ENCODE measurements around the gene DGKI. TPM values are rescaled to one million over a fixed set of nuclear protein-coding genes. Genes with fewer than 3 reads are reported as not detected.

Gene DGKI
- total RNA-seq, 5 donors from 2014 or later (not counting 1 experiment from before 2014, with no cell fraction given) = not detected

DNA sequence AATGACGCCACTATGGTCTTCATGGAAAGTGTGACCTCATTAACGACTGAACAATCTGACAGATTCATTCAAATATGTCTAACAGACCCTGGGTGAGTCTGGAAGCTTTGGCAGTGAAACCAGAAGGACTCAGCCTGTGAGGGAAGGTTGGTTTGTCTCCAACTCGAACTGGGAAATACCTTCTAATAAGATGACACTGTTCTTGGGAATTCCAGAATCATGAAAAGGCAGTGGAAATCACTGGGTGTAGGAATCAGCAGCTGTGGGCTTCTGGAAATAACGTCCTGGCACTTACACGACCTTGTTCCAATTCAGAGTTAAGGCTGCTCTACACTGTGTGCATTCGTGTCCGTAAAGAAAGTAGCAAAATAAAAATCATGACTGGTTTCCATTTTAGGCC, 75.1 kb downstream of the DGKI start:
- no peaks in the 10 kb centered on the region for H3K4me1 Mint-ChIP-seq
- H3K4me3 Mint-ChIP-seq = no peak overlapping the region
- H3K4me1 ChIP-seq (ENCODE audit: control insufficient read depth in 1 of 2, extremely low read depth in 1 of 2, insufficient read depth in 2 of 2, low read length in 2 of 2) = no peaks in the 10 kb centered on the region
- ATAC-seq (replicated peaks in 1 of 4) (no peak), DNase-seq (no peak)
- ChIA-PET CTCF (no interaction called here), POLR2A (no interaction called here)
- H3K36me3 Mint-ChIP-seq = no peaks in the 10 kb centered on the region
- H3K9me3 ChIP-seq = no peaks in the 10 kb centered on the region
- no peak overlapping the region for H3K27ac Mint-ChIP-seq
- H3K27me3 Mint-ChIP-seq = peaks cover 5% of the 10 kb centered on the region in 2 donors
- no peak overlapping the region for H3K27ac ChIP-seq (ENCODE audit: low read length)
- H3K27me3 ChIP-seq (replicated peaks in 1 of 2; ENCODE audit: control insufficient read depth in 2 of 2, extremely low read depth in 1 of 2, insufficient read depth in 2 of 2, low read length in 1 of 2) = peaks cover 0 to 3% of the 10 kb centered on the region in 2 experiments
- 83% methylated on average over 4 of the region's 7 CpGs for WGBS (ENCODE audit: insufficient coverage)
- H3K4me3 ChIP-seq (ENCODE audit: control insufficient read depth in 1 of 2, extremely low read depth in 1 of 2, low read length in 1 of 2) = no peak overlapping the region
- no peaks in the 10 kb centered on the region for H3K36me3 ChIP-seq (ENCODE audit: control insufficient read depth in 2 of 2, extremely low read depth in 1 of 2, insufficient read depth in 1 of 2, low read length in 1 of 2)
- no peaks in the 10 kb centered on the region for H3K9me3 Mint-ChIP-seq

DNA sequence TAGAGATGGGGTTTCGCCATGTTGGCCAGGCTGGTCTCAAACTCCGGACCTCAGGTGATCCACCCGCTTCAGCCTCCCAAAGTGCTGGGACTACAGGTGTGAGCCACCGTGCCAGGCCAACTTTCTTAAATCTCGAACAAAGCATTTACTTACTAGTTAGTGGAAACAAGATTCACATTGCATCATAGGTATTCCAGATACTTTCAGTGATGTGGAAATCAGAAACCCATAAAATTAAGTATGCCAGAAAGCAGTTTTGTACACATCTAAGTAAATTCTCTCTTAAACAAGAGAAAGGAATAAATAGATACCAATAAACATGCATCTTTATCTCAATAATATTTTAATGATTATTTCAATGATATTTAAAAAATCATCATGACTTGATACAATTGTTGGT, 75.5 kb downstream of the DGKI start:
- WGBS (ENCODE audit: insufficient coverage) = no CpG with 5 or more reads among the region's 5 CpGs
- DNase-seq (no peak), ATAC-seq (replicated peaks in 1 of 4) (no peak)
- no peaks in the 10 kb centered on the region for H3K9me3 Mint-ChIP-seq
- H3K4me1 Mint-ChIP-seq = no peaks in the 10 kb centered on the region
- Histone ChIP-seq H3K27ac (ENCODE audit: low read length) (no peak overlapping the region), H3K27me3 (replicated peaks in 1 of 2; ENCODE audit: control insufficient read depth in 2 of 2, extremely low read depth in 1 of 2, insufficient read depth in 2 of 2, low read length in 1 of 2) (peaks cover 0 to 3% of the 10 kb centered on the region in 2 experiments), H3K9me3 (no peaks in the 10 kb centered on the region), H3K36me3 (ENCODE audit: control insufficient read depth in 2 of 2, extremely low read depth in 1 of 2, insufficient read depth in 1 of 2, low read length in 1 of 2) (no peaks in the 10 kb centered on the region), H3K4me3 (ENCODE audit: control insufficient read depth in 1 of 2, extremely low read depth in 1 of 2, low read length in 1 of 2) (no peak overlapping the region), H3K4me1 (ENCODE audit: control insufficient read depth in 1 of 2, extremely low read depth in 1 of 2, insufficient read depth in 2 of 2, low read length in 2 of 2) (no peaks in the 10 kb centered on the region)
- no peak overlapping the region for H3K27ac Mint-ChIP-seq
- POLR2A ChIA-PET = no interaction called here
- H3K36me3 Mint-ChIP-seq = no peaks in the 10 kb centered on the region
- CTCF ChIA-PET = no interaction called here
- H3K27me3 Mint-ChIP-seq = peaks cover under 1 to 1% of the 10 kb centered on the region in 2 donors
- no peak overlapping the region for H3K4me3 Mint-ChIP-seq

DNA sequence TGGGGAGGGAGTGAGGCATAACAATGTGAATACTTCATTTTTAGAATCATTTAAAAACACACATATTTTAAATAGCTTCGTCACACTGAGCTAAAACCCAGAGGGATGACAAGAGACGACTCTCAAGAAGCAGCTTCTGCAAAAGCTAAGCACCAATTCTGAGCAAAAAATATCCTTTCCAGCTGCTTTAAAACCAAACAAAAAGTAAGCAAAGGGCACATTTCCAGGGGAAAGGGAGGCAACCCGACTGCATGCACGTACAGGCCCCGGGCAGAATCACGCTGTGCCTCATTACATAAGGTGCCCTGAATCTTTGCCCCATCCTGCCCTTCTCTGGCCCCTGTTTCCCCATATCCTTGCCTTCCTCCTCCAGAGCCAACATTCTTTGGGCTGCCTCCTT, 78.4 kb downstream of the DGKI start:
- no peak overlapping the region for H3K27ac Mint-ChIP-seq
- no peak for ATAC-seq (replicated peaks in 1 of 4)
- no peak overlapping the region for H3K27ac ChIP-seq (ENCODE audit: low read length)
- H3K27me3 Mint-ChIP-seq = peaks cover 4 to 6% of the 10 kb centered on the region in 2 donors
- H3K27me3 ChIP-seq (replicated peaks in 1 of 2; ENCODE audit: control insufficient read depth in 2 of 2, extremely low read depth in 1 of 2, insufficient read depth in 2 of 2, low read length in 1 of 2) = peaks cover 0 to 5% of the 10 kb centered on the region in 2 experiments
- H3K4me3 ChIP-seq (ENCODE audit: control insufficient read depth in 1 of 2, extremely low read depth in 1 of 2, low read length in 1 of 2) = no peak overlapping the region
- POLR2A ChIA-PET = no interaction called here
- 87% methylated on average over 6 of the region's 6 CpGs for WGBS (ENCODE audit: insufficient coverage)
- H3K9me3 Mint-ChIP-seq = no peaks in the 10 kb centered on the region
- no peaks in the 10 kb centered on the region for H3K4me1 ChIP-seq (ENCODE audit: control insufficient read depth in 1 of 2, extremely low read depth in 1 of 2, insufficient read depth in 2 of 2, low read length in 2 of 2)
- H3K36me3 ChIP-seq (ENCODE audit: control insufficient read depth in 2 of 2, extremely low read depth in 1 of 2, insufficient read depth in 1 of 2, low read length in 1 of 2) = no peaks in the 10 kb centered on the region
- DNase-seq = no peak
- no peaks in the 10 kb centered on the region for H3K4me1 Mint-ChIP-seq
- no peaks in the 10 kb centered on the region for H3K36me3 Mint-ChIP-seq
- CTCF ChIA-PET = no interaction called here
- H3K9me3 ChIP-seq = no peaks in the 10 kb centered on the region
- H3K4me3 Mint-ChIP-seq = no peak overlapping the region

DNA sequence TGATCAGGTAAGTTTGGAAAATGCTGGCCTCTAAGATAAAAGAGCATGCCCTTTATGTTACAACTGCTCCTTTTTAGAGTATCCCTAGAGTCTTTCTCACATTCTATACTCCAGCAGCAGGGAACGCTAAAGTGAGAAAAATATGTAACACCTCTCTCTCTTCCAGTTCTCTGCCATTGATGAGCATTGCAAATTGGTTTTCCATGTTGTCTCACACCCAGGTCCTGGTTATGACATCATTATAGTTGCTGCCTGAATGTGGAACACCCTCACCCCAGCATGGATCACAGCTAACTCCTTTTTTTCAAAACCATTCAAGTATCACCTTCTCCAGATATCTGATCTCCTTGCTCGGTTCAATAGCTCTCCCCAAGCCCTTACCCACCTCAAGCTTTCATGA, 84.4 kb downstream of the DGKI start:
- Histone ChIP-seq H3K27ac (ENCODE audit: low read length) (no peak overlapping the region), H3K9me3 (no peaks in the 10 kb centered on the region), H3K27me3 (replicated peaks in 1 of 2; ENCODE audit: control insufficient read depth in 2 of 2, extremely low read depth in 1 of 2, insufficient read depth in 2 of 2, low read length in 1 of 2) (peaks cover 0 to 9% of the 10 kb centered on the region in 2 experiments), H3K4me3 (ENCODE audit: control insufficient read depth in 1 of 2, extremely low read depth in 1 of 2, low read length in 1 of 2) (no peak overlapping the region), H3K36me3 (ENCODE audit: control insufficient read depth in 2 of 2, extremely low read depth in 1 of 2, insufficient read depth in 1 of 2, low read length in 1 of 2) (no peaks in the 10 kb centered on the region), H3K4me1 (ENCODE audit: control insufficient read depth in 1 of 2, extremely low read depth in 1 of 2, insufficient read depth in 2 of 2, low read length in 2 of 2) (no peaks in the 10 kb centered on the region)
- Mint-ChIP-seq H3K36me3 (no peaks in the 10 kb centered on the region), H3K9me3 (peaks cover 0 to 3% (median 0%) of the 10 kb centered on the region in 3 donors), H3K4me3 (no peak overlapping the region), H3K27ac (no peak overlapping the region), H3K4me1 (no peaks in the 10 kb centered on the region), H3K27me3 (peaks cover 5 to 12% of the 10 kb centered on the region in 2 donors)
- DNase-seq = no peak
- POLR2A ChIA-PET = no interaction called here
- 74% methylated on average over 2 of the region's 2 CpGs for WGBS (ENCODE audit: insufficient coverage)
- CTCF ChIA-PET = no interaction called here
- no peak for ATAC-seq (replicated peaks in 1 of 4)

DNA sequence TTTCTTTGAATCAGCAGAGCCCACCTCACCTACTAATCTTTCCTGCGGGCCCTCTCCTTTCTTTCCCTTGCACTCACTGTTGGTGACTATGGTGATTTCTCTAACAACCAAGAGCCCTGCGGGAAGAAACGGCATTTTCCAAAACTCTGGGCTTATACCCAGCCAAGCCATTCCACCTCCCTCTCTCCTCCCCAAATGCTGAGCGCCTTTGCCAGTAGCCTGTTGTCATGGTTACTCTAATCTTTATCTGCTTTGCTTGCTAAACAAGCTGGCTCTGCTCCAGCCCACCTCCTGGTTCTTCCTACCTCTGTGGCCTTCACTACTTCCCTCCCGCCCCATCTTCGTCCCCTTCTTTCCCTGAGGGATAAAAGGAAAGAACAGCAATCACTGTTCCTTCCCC, 86.7 kb downstream of the DGKI start:
- H3K27ac Mint-ChIP-seq = no peak overlapping the region
- H3K9me3 ChIP-seq = no peaks in the 10 kb centered on the region
- no peaks in the 10 kb centered on the region for H3K4me1 Mint-ChIP-seq
- peaks cover 0 to 5% of the 10 kb centered on the region in 2 experiments for H3K27me3 ChIP-seq (replicated peaks in 1 of 2; ENCODE audit: control insufficient read depth in 2 of 2, extremely low read depth in 1 of 2, insufficient read depth in 2 of 2, low read length in 1 of 2)
- 83% methylated on average over 3 of the region's 6 CpGs for WGBS (ENCODE audit: insufficient coverage)
- ChIA-PET POLR2A (no interaction called here), CTCF (no interaction called here)
- no peak overlapping the region for H3K27ac ChIP-seq (ENCODE audit: low read length)
- peaks cover 0 to 15% of the 10 kb centered on the region in 2 donors for H3K27me3 Mint-ChIP-seq
- H3K4me3 ChIP-seq (ENCODE audit: control insufficient read depth in 1 of 2, extremely low read depth in 1 of 2, low read length in 1 of 2) = no peak overlapping the region
- ATAC-seq (replicated peaks in 1 of 4) (no peak), DNase-seq (no peak)
- peaks cover 0 to 3% (median 0%) of the 10 kb centered on the region in 3 donors for H3K9me3 Mint-ChIP-seq
- no peaks in the 10 kb centered on the region for H3K36me3 ChIP-seq (ENCODE audit: control insufficient read depth in 2 of 2, extremely low read depth in 1 of 2, insufficient read depth in 1 of 2, low read length in 1 of 2)
- H3K36me3 Mint-ChIP-seq = no peaks in the 10 kb centered on the region
- H3K4me1 ChIP-seq (ENCODE audit: control insufficient read depth in 1 of 2, extremely low read depth in 1 of 2, insufficient read depth in 2 of 2, low read length in 2 of 2) = no peaks in the 10 kb centered on the region
- H3K4me3 Mint-ChIP-seq = no peak overlapping the region

DNA sequence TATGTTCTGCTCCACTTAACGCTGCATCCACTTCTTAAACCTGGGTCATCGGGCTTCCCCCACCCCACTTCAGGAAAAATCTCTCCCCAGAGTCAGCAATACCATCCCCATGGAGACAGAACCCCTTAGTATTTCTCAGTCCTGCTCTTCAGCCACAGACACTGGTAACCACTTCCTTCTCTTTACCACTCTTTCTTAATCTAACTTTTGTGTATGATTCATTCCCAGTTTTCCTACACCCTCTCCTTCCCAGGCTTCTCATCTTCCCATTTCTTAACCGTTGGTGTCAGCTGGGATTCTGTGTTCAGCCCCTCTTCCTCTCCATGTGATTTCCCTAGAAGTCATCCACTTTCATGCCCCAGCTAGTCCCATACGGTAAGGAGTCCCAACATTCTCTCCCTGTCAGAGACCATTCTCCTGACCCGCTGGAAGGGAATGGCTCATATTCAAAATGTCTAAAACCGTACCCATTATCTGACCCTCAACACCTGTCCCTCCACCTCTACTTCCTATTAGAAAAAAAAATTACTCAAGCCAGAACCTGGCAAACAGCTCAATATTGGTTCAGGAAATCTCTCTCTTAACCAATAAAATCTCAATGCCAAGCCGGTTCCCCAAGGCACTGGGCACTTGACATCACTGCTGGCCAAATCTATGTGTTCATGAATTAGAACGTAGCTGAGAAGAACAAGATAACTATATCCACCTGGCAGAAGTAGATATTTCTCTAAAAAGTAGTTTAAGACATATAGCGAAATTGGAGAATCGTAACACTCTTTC, 89.4 kb downstream of the DGKI start:
- Histone ChIP-seq H3K27ac (ENCODE audit: low read length) (no peak overlapping the region), H3K36me3 (ENCODE audit: control insufficient read depth in 2 of 2, extremely low read depth in 1 of 2, insufficient read depth in 1 of 2, low read length in 1 of 2) (no peaks in the 10 kb centered on the region), H3K4me3 (ENCODE audit: control insufficient read depth in 1 of 2, extremely low read depth in 1 of 2, low read length in 1 of 2) (no peak overlapping the region), H3K4me1 (ENCODE audit: control insufficient read depth in 1 of 2, extremely low read depth in 1 of 2, insufficient read depth in 2 of 2, low read length in 2 of 2) (no peaks in the 10 kb centered on the region), H3K27me3 (replicated peaks in 1 of 2; ENCODE audit: control insufficient read depth in 2 of 2, extremely low read depth in 1 of 2, insufficient read depth in 2 of 2, low read length in 1 of 2) (peaks cover 0 to 6% of the 10 kb centered on the region in 2 experiments), H3K9me3 (no peaks in the 10 kb centered on the region)
- Mint-ChIP-seq H3K9me3 (peaks cover 0 to 3% (median 0%) of the 10 kb centered on the region in 3 donors), H3K4me1 (peaks cover 0 to 6% (median 0%) of the 10 kb centered on the region in 3 donors), H3K27me3 (peaks cover 6 to 32% of the 10 kb centered on the region in 2 donors), H3K4me3 (no peak overlapping the region), H3K27ac (no peak overlapping the region), H3K36me3 (no peaks in the 10 kb centered on the region)
- ATAC-seq (replicated peaks in 1 of 4) (no peak), DNase-seq (no peak)
- CTCF ChIA-PET = no interaction called here
- POLR2A ChIA-PET = no interaction called here
- WGBS (ENCODE audit: insufficient coverage) = 75% methylated on average over 8 of the region's 10 CpGs

Measured in T-cell (primary cell).